Liver (tissue), 9 donors: ENCODE data around the gene NFKBIB. TPM values are rescaled to one million over a fixed set of nuclear protein-coding genes. Genes with fewer than 3 reads are reported as not detected.

ENCODE experiments used
- DNase-seq: peaks from one replicate; pipeline ENCODE4 v3.0.0-alpha.2; 2017; ENCODE audit warnings: low spot score
- H3K27ac ChIP-seq, 2 donors: one replicate each; pipeline ENCODE4 v1.7.0; 2013; ENCODE audit warnings: inconsistent platforms in 2 of 2, low read length in 2 of 2, control low read depth in 1 of 2, low read depth in 1 of 2, mild to moderate bottlenecking in 1 of 2
- H3K27me3 ChIP-seq, 4 donors: one replicate each; pipeline versions ENCODE4 v1.6.1 to v1.7.0; 2013; ENCODE audit warnings: low read length in 3 of 4, inconsistent platforms in 1 of 4, mild to moderate bottlenecking in 1 of 4, moderate library complexity in 1 of 4; ENCODE audit not compliant: control insufficient read depth in 4 of 4, insufficient read depth in 4 of 4
- H3K36me3 ChIP-seq, 4 donors: one replicate each; pipeline versions ENCODE4 v1.6.1 to v1.7.0; 2013; ENCODE audit warnings: low read length in 3 of 4, mild to moderate bottlenecking in 3 of 4, low read depth in 1 of 4, moderate library complexity in 1 of 4; ENCODE audit not compliant: control insufficient read depth in 4 of 4, insufficient read depth in 3 of 4
- H3K4me1 ChIP-seq, 4 donors: one replicate each; pipeline versions ENCODE4 v1.6.1 to v1.7.0; 2013; ENCODE audit warnings: low read length in 3 of 4, mild to moderate bottlenecking in 3 of 4, moderate library complexity in 1 of 4; ENCODE audit not compliant: control insufficient read depth in 4 of 4, insufficient read depth in 4 of 4
- H3K4me3 ChIP-seq, 3 donors: one replicate each; pipeline versions ENCODE4 v1.6.1 to v1.7.0; 2013; ENCODE audit warnings: low read length in 3 of 3, control low read depth in 1 of 3, low read depth in 1 of 3, mild to moderate bottlenecking in 1 of 3
- H3K9ac ChIP-seq, 2 donors: one replicate each; pipeline ENCODE4 v1.7.0; 2013; ENCODE audit warnings: low read length in 2 of 2, mild to moderate bottlenecking in 2 of 2, moderate library complexity in 2 of 2, control low read depth in 1 of 2, low read depth in 1 of 2
- H3K9me3 ChIP-seq, 4 donors: one replicate each; pipeline versions ENCODE4 v1.6.1 to v1.7.0; 2013; ENCODE audit warnings: low read length in 3 of 4; ENCODE audit not compliant: control insufficient read depth in 4 of 4
- EGR1 ChIP-seq, 2 donors: IDR thresholded peaks; 2 replicates each; pipeline ENCODE4 v1.6.1; 2016 to 2018; ENCODE audit warnings: antibody characterized with exemption in 2 of 2, low read depth in 2 of 2
- GABPA ChIP-seq, 2 donors: IDR thresholded peaks in 1 of 2; conservative IDR thresholded peaks in 1 of 2; 2 replicates each; pipeline ENCODE4 v1.6.1; 2016; ENCODE audit warnings: antibody characterized with exemption in 2 of 2, mild to moderate bottlenecking in 1 of 2, moderate library complexity in 1 of 2
- HNF4A ChIP-seq, 2 donors: conservative IDR thresholded peaks; 2 replicates each; pipeline ENCODE4 v1.6.1; 2016; ENCODE audit warnings: antibody characterized with exemption in 2 of 2, mild to moderate bottlenecking in 2 of 2
- HNF4G ChIP-seq: IDR thresholded peaks from 2 replicates; pipeline ENCODE4 v1.6.1; 2016; ENCODE audit warnings: antibody characterized with exemption
- JUND ChIP-seq, 2 donors: IDR thresholded peaks; 2 replicates each; pipeline ENCODE4 v1.6.1; 2016; ENCODE audit warnings: antibody characterized with exemption in 2 of 2
- NR2F2 ChIP-seq: IDR thresholded peaks from 2 replicates; pipeline ENCODE4 v1.6.1; 2016; ENCODE audit warnings: antibody characterized with exemption
- RAD21 ChIP-seq, 2 donors: IDR thresholded peaks; 2 replicates each; pipeline ENCODE4 v1.6.1; 2016; ENCODE audit warnings: antibody characterized with exemption in 2 of 2, mild to moderate bottlenecking in 2 of 2
- REST ChIP-seq: IDR thresholded peaks from 2 replicates; pipeline ENCODE4 v1.6.1; 2016; ENCODE audit warnings: antibody characterized with exemption, mild to moderate bottlenecking
- RXRA ChIP-seq, 2 donors: IDR thresholded peaks; 2 replicates each; pipeline ENCODE4 v1.6.1; 2017 to 2018; ENCODE audit warnings: antibody characterized with exemption in 2 of 2, mild to moderate bottlenecking in 1 of 2
- SP1 ChIP-seq: IDR thresholded peaks from 2 replicates; pipeline ENCODE4 v1.6.1; 2018; ENCODE audit warnings: antibody characterized with exemption, mild to moderate bottlenecking
- YY1 ChIP-seq: IDR thresholded peaks from 2 replicates; pipeline ENCODE4 v1.6.1; 2016; ENCODE audit warnings: antibody characterized with exemption, mild to moderate bottlenecking
- WGBS: extraction: QIAGEN DNeasy Blood & Tissue Kit; methylation state at CpG from one replicate; pipeline ENCODE4 v1.1.7; 2013; 5-methylcytosine and 5-hydroxymethylcytosine counted together
- polyA plus RNA-seq, 2 donors: library from polyadenylated mRNA; stranded (reverse) in 1 of 2; unstranded in 1 of 2; fragments of 200-250 nt in 1 of 2; fragments of >200 nt in 1 of 2; fragmentation: Nextera tagmentation in 1 of 2; extraction: Ambion mirVana in 1 of 2; gene quantifications; one replicate each; pipeline versions ENCODE4 v1.2.1 to v1.2.3, GENCODE V29; 2013 to 2015
- total RNA-seq, 2 donors: library from RNA; depleted of rRNA; stranded (reverse); fragments of >200 nt; gene quantifications; one replicate each; pipeline ENCODE4 v1.2.3, GENCODE V29; 2014
- TF ChIP-seq, protein P1 (sequence below): IDR thresholded peaks from 2 replicates; pipeline ENCODE4 v1.6.1; 2016; ENCODE audit warnings: antibody characterized with exemption
- TF ChIP-seq, protein P2 (sequence below): IDR thresholded peaks from 2 replicates; pipeline ENCODE4 v1.6.1; 2016; ENCODE audit warnings: antibody characterized with exemption
- TF ChIP-seq, protein P3 (sequence below): IDR thresholded peaks from 2 replicates; pipeline ENCODE4 v1.6.1; 2016; ENCODE audit warnings: antibody characterized with exemption
- TF ChIP-seq, protein P4 (sequence below): fragments of 150-350 bp; IDR thresholded peaks from 2 replicates; pipeline ENCODE4 v1.5.1; 2017; ENCODE audit warnings: improper control_type of control experiment, low read depth, low read length; ENCODE audit not compliant: missing input control
- donor health status: healthy.
- donor health status: healthy.
- donor health status: healthy.
- donor health status: healthy.
- donor health status: healthy.

NFKBIB gene
- total and polyA plus RNA-seq, 4 donors, result 8.0 to 25.4 (median 14.9) TPM

GRCh38 chr19:38912600-38913514 lies 13.1 kb downstream of the NFKBIB start (continued):
- TF ChIP-seq, protein P1, sequence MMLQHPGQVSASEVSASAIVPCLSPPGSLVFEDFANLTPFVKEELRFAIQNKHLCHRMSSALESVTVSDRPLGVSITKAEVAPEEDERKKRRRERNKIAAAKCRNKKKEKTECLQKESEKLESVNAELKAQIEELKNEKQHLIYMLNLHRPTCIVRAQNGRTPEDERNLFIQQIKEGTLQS, result no peak
- TF ChIP-seq SP1, result no peak
- TF ChIP-seq, protein P2, sequence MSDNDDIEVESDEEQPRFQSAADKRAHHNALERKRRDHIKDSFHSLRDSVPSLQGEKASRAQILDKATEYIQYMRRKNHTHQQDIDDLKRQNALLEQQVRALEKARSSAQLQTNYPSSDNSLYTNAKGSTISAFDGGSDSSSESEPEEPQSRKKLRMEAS, result no peak
- no peak for TF ChIP-seq NR2F2
- no peak for TF ChIP-seq EGR1 (IDR thresholded peaks at IDR 0.05; ENCODE audit: low read depth in 2 of 2)
- TF ChIP-seq RAD21 (IDR thresholded peaks at IDR 0.05), result no peak
- TF ChIP-seq YY1, result no peak
- no peak for TF ChIP-seq JUND (IDR thresholded peaks at IDR 0.05)
- no peak for TF ChIP-seq RXRA (IDR thresholded peaks at IDR 0.05)

DNA sequence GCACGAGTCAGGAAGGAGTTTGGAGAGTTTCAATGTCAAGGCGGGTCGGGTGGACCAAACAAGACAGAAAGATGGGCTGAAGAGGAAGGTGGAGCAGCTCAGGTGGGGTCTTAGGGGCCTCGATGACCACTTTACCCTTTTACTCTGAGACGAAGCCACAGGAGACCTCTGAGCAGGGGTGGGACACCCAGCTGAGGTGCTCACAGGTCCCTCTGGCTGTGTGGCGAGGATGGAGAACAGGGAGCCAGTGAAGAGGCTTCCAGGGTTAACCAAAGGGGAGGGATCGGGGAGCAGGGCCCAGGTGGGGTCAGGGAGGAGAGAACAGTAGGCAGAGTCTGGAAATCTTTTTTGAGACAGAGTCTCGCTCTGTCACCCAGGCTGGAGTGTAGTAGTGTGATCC lies 14.2 kb downstream of the NFKBIB start:
- no peak for DNase-seq
- Histone ChIP-seq H3K4me1 (no peaks in the 10 kb centered on the region), H3K27me3 (no peaks in the 10 kb centered on the region), H3K9me3 (no peaks in the 10 kb centered on the region), H3K27ac (no peak overlapping the region), H3K36me3 (peaks cover under 1 to 11% (median 2%) of the 10 kb centered on the region in 4 donors), H3K4me3 (no peak overlapping the region), H3K9ac (no peak overlapping the region)
- WGBS, result 98% methylated on average over 8 of the region's 8 CpGs
- TF ChIP-seq, protein P3, sequence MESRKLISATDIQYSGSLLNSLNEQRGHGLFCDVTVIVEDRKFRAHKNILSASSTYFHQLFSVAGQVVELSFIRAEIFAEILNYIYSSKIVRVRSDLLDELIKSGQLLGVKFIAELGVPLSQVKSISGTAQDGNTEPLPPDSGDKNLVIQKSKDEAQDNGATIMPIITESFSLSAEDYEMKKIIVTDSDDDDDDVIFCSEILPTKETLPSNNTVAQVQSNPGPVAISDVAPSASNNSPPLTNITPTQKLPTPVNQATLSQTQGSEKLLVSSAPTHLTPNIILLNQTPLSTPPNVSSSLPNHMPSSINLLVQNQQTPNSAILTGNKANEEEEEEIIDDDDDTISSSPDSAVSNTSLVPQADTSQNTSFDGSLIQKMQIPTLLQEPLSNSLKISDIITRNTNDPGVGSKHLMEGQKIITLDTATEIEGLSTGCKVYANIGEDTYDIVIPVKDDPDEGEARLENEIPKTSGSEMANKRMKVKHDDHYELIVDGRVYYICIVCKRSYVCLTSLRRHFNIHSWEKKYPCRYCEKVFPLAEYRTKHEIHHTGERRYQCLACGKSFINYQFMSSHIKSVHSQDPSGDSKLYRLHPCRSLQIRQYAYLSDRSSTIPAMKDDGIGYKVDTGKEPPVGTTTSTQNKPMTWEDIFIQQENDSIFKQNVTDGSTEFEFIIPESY, result no peak
- TF ChIP-seq YY1 (no peak), HNF4A (conservative IDR thresholded peaks at IDR 0.05) (no peak), GABPA (IDR thresholded peaks at IDR 0.05 in 1 of 2, conservative IDR thresholded peaks at IDR 0.05 in 1 of 2) (no peak), JUND (IDR thresholded peaks at IDR 0.05) (no peak)

- no peaks in the 10 kb centered on the region for H3K4me1 ChIP-seq
- TF ChIP-seq RAD21 (IDR thresholded peaks at IDR 0.05), result no peak
- no peak for TF ChIP-seq REST
- no peak for TF ChIP-seq HNF4G
- no peak for TF ChIP-seq RXRA (IDR thresholded peaks at IDR 0.05)
- TF ChIP-seq, protein P4, sequence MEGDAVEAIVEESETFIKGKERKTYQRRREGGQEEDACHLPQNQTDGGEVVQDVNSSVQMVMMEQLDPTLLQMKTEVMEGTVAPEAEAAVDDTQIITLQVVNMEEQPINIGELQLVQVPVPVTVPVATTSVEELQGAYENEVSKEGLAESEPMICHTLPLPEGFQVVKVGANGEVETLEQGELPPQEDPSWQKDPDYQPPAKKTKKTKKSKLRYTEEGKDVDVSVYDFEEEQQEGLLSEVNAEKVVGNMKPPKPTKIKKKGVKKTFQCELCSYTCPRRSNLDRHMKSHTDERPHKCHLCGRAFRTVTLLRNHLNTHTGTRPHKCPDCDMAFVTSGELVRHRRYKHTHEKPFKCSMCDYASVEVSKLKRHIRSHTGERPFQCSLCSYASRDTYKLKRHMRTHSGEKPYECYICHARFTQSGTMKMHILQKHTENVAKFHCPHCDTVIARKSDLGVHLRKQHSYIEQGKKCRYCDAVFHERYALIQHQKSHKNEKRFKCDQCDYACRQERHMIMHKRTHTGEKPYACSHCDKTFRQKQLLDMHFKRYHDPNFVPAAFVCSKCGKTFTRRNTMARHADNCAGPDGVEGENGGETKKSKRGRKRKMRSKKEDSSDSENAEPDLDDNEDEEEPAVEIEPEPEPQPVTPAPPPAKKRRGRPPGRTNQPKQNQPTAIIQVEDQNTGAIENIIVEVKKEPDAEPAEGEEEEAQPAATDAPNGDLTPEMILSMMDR, result no peak
- TF ChIP-seq SP1, result no peak
- peaks cover 0 to 6% (median under 1%) of the 10 kb centered on the region in 4 donors for H3K36me3 ChIP-seq
- 94% methylated on average over 44 of the region's 44 CpGs for WGBS
- no peak overlapping the region for H3K27ac ChIP-seq
- H3K27me3 ChIP-seq, result no peaks in the 10 kb centered on the region
- DNase-seq, result no peak
- H3K4me3 ChIP-seq, result no peak overlapping the region
- H3K9ac ChIP-seq, result no peak overlapping the region
- no peaks in the 10 kb centered on the region for H3K9me3 ChIP-seq
Observed at GRCh38 chr19:38915329-38916321, 15.9 kb downstream of the NFKBIB start.
